GM18517 (cell line): ENCODE data around the gene CEP20.
A peak's percentile ranks its signal among the peaks of the same experiment; 100 is the strongest.
"Not testable (repeated sequence)": the region's sequence is repeated elsewhere in the genome, so short reads cannot be mapped to it uniquely, and the experiment has no call there.

Experiments used
- ATAC-seq: cut with Tn5 transposase; IDR thresholded peaks from one replicate; pipeline ENCODE4 v1.9.1; 2021; ENCODE audit warnings: mild to moderate bottlenecking, moderate library complexity; ENCODE audit not compliant: unreplicated experiment

CEP20 gene, protein sequence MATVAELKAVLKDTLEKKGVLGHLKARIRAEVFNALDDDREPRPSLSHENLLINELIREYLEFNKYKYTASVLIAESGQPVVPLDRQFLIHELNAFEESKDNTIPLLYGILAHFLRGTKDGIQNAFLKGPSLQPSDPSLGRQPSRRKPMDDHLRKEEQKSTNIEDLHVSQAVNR

DNA sequence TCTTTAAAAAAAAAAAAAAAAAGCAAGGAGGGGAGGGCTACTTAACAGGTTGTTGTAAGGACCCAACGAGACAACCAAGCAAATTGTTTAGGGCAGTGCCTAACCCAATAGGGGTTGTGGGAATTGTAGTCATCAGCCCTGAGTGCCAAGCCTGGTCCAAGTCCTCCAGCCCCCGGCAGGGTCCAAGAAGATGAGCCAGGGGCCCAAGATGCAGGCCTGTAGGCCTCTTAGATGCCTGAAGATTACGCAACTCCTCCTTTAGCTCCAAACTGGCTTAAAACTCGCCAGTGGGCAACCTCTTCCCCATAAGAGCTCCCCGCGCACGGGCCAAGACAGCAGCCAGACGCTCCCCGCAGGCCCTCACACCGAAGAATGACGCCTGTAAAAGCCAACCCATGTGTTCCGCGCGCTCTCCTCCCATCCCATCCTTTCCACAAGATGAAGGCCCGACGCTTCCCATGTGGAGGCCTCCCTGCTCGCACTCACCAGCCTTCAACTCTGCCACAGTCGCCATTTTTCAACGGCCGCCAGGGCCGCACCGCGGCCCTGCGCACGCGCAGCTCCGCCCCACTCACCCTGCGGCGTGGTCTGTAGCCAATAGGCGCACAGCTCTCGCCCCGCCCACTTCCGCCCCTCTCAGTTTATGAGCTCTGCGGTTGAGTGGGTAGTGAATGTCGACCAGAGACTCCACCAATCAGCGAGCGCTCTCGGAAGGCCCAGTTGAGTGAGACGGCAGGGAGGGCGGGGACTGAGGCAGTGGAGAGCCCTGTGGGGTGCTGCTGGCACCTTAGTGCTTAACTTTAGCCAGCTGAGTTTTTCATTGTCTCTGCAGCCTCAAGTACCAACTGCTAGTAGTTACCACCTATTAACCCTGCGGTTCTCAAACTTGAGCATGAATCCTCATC is at the start of gene CEP20:
TSS of gene CEP20 (minus strand) at position 532 of the 905 bp plus-strand sequence. CDS start at position 514, 18 bp downstream.
- peak; percentile 93 for ATAC-seq

DNA sequence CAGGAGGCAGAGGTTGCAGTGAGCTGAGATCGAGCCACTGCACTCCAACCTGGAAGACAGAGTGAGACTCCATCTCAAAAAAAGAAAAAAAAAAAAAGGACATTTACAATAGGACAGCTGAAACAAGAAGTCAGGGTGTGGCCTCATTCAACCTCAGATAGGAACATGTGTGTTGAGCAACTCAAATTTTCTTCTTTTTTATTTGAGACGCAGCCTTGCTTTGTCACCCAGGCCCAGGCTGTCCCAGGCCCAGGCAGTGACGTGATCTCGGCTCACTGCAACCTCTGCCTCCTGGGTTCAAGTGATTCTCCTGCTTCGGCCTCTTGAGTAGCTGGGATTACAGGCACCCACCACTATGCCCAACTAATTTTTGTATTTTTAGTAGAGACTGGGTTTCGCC is 48.4 kb upstream of the CEP20 start:
- ATAC-seq, result not testable (repeated sequence)

DNA sequence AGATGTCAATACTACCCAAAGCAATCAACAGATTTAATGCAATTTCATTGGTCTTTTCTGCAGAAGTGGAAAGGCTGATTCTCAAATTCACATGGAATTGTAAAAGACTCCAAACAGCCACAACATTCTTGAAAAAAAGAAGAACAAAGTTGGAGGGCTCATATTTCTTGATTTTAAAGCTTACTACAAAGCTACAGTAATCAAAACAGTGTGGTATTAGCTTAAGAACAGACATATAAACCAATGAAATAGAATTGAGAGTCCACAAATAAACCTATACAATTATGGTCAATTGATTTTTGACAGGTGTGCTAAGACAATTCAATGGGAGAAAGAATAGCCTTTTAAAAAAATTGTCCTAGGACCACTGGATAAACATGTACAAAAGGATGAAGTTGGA is 46.6 kb upstream of the CEP20 start:
- no peak for ATAC-seq

DNA sequence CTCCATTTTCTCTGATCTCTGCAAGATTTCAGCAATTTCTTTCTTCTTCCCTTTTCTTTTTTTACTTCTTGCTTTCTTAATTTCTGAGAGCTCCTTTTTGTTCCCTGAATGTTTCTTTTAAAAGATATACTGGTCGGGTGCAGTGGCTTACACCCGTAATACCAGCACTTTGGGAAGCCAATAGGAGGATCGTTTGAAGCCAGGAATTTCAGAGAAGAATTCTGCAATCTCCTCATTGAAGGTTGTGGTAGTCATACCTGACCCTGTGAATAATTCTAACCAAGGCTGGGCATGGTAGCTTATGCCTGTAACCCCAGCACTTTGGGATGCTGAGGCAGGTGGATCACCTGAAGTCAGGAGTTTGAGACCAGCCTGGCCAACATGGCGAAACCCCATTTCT is 45.4 kb upstream of the CEP20 start:
- ATAC-seq, result no peak

DNA sequence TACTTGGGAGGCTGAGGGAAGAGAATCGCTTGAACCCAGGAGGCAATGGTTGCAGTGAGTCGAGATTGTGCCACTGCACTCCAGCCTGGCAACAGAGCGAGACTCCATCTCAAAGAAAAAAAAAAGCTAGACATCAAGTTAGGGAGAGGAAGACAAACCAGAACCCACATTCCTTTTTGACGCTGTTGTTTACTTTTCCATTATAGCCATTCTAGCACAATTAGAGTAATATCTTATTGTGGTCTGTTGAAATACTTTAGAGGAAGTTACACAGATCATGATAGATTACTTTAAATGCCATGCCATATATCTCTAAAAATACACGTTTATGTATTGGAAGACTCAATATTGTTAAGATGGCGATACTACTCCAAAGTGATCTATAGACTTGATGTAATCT is 44.5 kb upstream of the CEP20 start:
- no peak for ATAC-seq

DNA sequence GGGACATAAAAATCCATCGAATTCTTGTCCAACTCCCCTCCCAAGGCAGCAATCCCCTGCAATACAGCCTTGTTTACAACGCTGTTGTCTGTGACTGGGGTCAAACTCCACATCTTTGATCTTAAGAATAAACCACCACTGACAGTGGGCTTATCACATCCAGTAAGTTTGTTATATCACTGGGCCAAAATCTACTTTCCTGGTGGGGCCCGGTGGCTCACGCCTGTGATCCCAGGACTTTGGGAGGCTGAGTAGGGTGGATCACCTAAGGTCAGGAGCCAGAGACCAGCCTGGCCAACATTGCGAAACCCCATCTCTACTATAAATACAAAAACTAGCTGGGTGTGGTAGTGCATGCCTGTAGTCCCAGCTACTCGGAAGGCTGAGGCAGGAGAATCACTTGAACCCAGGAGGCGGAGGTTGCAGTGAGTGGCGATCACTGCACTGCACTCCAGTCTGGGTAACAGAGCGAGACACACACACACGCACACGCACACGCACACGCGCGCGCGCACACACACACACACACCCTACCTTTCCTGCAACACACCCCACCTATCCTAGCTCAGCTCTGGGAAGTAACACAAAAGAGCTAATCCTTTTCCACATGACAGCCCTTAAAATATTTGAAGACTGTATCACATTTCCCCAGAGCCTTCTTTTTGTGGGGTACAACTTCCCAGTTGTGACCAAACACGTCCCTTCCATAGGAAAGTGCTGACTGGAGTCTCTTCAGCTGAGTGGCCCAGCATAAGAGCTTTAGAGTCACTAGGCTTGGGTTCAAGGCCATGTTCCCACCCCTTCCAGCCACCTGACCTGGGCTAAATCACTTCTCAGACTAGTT is 40.1 kb upstream of the CEP20 start:
- ATAC-seq, result no peak

DNA sequence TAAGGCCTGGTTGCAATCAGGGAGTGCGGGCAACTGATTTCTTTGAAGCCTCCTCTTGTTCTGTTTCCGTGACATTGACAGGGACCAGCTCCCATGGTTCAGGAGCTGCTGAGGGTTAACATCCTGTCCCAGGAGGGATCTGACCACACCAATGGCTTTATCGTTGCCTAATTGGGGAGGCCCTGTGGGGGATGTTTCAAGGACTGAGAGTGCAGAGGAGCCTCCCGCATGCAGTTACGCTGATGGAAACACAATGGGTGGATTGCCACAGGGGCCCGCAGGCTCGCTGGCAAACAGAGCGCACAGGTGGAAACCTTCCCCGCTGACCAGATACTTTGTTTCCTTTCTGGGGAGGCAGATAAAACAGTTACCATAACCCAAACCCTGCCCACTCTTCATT is 37.2 kb upstream of the CEP20 start:
- no peak for ATAC-seq

DNA sequence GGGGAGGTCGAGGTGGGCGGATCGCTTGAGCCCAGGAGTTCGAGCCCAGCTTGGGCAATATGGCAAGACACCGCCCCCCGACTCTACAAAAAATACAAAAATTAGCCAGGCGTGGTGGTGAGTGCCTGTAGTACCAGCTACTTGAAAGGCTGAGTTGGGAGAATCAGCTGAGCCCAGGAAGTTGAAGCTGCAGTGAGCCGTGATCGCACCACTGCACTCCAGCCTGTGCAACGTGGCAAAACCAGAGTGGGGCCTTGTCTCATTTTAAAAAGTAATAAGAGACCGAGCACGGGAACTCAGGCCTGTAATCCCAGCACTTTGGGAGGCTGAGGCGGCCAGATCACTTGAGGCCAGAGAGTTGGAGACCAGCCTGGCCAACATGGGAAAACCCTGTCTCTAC is 36.6 kb upstream of the CEP20 start:
- ATAC-seq, result no peak

DNA sequence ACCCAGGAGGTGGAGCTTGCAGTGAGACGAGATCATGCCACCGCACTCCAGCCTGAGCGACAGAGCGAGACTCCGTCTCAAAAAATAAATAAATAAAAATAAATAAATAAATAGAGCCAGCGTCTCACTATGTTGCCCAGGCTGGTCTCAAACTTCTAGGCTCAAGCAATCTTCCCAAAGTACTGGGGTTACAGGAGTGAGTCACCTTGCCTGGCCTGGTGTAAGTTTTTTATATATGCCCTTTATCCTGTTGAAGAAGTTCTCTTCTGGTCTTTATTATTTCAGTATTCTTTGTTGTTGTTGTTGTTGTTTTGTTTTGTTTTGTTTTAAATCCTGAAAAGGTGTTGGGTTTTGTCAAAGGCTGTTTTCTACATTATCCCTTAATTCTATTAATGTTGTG is 30.9 kb upstream of the CEP20 start:
- no peak for ATAC-seq

DNA sequence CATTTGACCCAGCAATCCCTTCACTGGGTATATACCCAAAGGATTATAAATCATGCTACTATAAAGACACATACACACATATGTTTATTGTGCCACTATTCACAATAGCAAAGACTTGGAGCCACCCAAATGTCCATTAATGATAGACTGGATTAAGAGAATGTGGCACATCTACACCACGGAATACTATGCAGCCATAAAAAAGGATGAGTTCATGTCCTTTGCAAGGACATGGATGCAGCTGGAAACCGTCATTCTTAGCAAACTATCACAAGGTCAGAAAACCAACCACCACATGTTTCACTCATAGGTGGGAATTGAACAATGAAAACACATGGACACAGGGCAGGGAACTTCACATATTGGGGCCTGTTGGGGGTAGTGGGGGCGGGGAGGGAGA is 29.9 kb upstream of the CEP20 start:
- ATAC-seq, result not testable (repeated sequence)

DNA sequence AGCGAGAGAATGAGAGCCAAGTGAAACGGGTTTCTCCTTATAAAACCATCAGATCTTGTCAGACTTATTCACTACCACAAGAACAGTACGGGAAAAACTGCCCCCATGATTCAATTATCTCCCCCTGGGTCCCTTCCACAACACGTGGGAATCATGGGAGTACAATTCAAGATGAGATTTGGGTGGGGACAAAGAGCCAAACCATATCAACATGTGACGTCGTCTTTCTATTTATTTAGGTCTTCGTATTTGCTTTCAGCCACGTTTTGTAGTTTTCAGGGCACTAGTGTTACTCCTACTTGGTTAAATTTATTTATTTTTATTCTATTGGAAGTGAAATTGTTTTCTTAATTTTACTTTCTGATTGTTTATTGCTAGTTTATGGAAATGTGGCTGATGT is 27.9 kb upstream of the CEP20 start:
- ATAC-seq, result no peak

DNA sequence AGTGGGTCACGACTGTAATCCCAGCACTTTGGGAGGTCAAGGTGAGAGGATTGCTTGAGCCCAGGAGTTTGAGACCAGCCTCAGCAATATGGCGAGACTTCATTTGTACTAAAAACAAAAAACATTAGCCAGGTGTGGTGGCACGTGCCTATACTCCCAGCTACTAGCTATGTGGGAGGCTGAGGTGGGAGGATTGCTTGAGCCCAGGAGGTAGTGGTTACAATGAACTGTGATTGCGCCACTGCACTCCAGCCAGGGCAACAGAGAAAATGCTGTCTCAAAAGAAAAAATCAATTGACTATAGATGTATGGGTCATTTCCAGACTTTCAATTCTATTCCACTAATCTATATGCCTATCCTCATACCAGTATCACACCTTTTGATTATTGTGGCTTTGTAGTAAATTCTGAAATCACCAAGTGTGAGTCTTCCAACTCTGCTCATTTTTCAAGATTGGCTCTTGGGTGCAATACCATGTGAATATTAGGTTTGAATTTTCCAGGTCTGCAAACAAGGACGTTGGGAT is 27.2 kb upstream of the CEP20 start:
- no peak for ATAC-seq

DNA sequence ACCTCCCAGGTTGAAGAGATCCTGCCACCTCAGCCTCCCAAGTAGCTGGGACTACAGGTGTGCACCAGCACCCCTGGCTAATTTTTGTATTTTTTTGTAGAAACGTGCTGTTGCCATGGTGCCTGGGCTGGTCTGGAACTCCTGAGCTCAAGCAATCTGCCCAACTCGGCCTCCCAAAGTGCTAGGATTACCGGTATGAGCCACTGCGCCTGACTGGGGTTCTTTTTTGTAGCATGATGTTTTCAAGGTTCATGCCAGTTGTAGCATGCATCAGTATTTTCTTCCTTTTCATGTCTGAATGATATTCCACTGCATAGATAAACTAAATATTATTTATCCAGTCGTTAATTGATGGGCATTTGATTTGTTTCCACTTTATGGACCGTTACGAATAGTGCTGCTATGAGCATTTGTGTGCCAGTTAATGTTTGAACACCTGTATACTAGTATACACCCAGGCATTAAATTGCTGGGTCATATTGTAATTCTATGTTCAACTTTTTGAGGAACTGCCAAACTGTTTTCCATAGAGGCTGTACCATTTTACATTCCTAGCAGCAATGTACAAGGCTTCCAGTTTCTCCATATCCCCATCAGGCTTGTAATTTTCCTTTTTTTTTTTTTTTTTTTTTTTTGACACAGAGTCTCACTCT is 24.8 kb upstream of the CEP20 start:
- ATAC-seq, result no peak

DNA sequence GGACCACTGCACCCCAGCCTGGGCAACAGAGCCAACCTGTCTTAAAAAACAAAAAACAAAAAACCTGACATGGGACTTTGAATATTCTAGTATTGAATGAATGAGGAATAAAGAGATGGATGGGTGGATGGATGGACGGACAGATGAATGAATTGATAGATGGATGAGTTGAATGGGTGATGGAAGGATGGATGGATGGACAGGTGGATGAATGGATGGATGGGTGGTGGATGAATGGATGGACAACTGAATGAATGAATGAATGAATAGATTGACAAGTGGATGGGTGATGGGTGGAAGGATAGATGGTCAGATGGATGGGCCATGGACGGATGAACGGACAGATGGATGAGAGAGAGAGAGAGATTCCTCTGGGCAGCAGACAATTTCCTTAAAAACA is 22.8 kb upstream of the CEP20 start:
- no peak for ATAC-seq

DNA sequence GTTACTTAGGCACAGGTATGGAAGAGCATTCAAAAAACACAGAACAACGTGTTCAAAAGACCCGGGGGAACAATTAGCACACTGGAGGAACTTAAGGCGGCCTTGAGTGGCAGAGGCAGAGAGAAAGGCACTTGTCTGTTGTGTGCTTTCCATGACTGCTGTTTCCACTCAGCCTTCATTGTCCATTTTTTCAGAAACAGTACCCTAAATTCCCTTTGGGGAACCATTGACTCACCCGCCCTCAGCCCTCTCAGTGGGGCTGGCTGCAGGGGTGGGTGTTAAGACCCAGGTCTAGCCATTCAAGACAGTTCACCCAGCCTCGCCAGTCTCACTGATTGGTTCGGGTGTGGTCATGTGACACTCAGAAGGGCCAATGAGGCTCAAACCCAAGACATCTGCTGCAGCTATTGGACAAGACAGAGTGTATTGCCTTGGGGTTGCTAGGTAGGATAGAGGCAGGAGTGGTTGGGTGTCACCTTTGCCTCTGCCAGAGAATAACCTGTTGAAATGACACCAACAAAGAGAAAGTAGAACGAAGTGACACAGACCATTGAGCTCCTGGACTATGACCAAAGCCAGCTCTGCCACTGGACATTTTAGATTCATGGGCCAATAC is 19.6 kb upstream of the CEP20 start:
- ATAC-seq, result peak; percentile 99

DNA sequence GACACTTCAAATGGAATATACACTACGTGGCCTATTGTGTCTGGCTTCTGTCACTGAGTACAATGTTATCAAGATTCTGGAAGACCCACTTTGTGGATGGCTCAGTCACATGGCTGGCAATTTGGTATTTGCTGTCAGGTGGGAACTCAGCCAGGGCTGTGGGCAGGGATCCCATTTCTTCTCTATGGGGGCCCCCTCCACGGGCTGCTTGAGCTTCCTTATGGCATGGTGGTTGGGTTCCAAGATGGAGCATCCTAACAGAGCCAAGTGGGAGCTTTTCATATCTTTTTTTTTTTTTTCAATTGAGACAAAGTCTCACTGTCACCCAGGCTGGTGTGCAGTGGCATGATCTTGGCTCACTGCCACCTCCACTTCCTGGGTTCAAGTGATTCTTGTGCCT is 18.0 kb upstream of the CEP20 start:
- no peak for ATAC-seq

DNA sequence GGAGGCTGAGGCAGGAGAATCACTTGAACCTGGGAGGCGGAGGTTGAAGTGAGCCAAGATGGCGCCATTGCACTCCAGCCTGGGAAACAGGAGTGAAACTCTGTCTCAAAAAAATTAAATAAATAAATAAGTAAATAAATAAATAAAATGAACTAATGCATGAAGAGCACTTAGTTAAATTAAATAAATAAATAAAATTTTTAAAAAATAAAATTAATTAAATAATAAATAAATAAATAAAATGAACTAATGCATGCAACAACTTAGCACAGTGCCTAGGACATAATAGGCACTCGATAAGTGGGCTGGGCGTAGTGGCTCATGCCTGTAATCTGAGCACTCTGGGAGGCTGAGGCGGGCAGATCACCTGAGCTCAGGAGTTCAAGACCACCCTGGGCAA is 15.6 kb upstream of the CEP20 start:
- no peak for ATAC-seq

DNA sequence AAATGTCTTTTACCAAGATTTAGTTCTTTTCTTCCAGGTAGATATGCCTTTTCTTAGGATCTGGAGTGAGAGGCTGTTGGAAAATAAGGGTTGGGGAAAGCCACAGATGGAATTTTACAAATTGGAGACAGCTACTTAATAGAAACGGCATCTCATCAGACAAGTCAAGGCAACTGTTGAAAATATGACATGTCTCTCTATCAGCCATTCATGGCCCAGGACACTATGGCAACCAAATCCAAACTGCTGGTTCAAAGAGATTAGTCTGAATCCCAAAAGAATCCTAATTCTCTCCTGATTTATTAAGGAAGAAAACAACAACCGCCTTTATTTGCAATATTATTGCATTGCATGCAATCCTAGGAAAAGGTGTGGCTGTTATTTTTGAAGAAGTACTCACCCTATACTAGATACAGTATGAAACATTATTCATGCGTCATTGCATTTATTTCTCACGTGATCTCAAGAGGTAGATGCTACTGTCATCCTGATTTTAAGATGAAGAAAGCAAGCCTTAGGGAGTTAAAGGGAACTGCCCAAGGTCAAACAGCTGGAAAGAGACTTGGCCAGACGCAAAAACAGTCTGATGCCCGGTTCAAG is 12.6 kb upstream of the CEP20 start:
- ATAC-seq, result no peak

DNA sequence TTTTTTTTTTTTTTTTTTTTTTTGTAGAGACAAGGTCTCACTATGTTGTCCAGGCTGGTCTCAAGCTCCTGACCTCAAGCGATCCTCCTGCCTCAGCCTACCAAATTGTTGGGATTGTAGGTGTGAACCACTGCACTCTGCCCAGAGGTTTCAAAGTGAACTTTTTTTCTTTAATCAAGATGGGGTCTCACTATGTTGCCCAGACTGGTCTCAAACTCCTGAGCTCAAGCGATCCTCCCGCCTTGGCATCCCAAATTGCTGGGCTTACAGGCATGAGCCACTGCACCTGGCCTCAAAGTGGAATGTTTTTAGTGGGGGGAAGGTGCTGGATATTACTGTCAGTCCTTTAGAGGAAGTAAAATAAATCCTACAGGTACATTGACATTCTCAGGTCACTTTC is 12.0 kb upstream of the CEP20 start:
- ATAC-seq, result no peak

DNA sequence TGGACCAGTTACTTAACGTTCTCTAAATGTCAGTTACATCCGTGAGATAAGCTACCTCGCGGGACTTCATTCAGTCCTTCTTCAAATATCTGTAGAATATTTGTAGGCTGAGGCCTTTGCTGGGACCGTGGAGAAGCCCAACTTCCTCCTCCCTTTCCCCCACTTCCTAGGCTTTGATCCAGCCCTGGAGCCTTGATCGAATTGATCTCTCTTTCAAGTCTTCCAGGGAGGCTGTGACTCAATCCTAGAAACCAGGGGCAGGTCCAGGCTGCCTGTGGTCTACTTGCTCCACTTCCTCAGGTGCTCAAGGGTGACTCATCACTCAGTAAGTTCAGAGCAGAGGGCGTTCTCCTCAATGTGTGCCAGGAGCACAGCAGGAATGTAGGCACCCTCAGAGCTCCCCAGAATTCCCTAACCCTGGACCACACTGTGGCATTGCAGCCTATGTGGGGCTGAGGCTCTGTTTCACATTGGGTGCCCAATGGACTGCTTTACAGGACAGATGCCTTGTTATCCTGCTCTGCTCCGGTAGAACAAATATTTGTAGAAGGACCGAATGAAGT is 11.2 kb upstream of the CEP20 start:
- ATAC-seq, result no peak
